Fibroblast of skin of back (primary cell): ENCODE measurements around the gene GRB10.
"Not testable (repeated sequence)": the region's sequence is repeated elsewhere in the genome, so short reads cannot be mapped to it uniquely, and the experiment has no call there.

Source experiments
- DNase-seq: peaks from one replicate; pipeline ENCODE4 v3.0.0-alpha.2; 2013

Gene GRB10

GRCh38 chr7:50567715-50568261 lies 214.9 kb downstream of the GRB10 start:
- DNase-seq, result no peak

DNA sequence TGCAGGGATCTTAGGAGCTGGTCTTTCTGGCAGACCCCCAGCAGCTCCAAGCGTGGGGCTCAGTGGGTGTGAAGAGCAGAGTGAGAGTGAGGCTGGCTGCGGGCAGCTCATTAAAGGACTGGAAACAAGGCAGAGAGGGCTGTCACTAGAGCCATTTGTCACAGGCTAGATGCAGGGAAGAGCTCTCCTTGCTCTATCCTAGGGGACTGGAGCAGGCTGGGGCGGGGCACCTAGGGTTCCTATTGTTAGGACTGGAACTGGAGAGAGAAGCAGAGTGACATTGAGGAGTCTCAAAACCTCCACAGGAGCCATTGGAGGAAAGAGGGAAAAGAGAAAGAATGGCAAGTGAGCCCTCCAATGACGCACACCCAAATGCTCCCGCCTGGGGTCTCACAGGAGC lies 216.7 kb downstream of the GRB10 start:
- no peak for DNase-seq

DNA sequence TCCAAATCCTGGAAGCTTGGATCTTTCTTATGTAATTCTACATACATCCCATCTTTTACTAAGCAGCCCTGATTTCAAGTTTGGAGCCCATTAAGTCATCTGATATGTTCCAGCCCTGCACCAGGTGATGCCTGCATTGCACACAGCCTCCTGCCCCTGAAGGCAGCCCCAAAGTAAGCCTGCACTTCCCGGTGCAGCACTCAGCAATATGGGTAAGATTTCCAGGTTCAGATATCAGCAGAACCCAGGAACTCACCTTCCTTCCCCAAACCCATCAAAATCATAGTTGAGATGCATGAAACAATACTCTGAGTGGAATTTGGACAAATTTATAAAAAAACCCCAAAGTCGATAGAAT lies 217.2 kb downstream of the GRB10 start:
- no peak for DNase-seq

- no peak for DNase-seq
Observed at GRCh38 chr7:50564640-50565558, 217.8 kb downstream of the GRB10 start, which contains the start of gene DDC. Gene DDC (minus strand): TSS chr7:50565405. CDS start chr7:50544085, 21,320 bp downstream.

- no peak for DNase-seq
Observed at GRCh38 chr7:50564171-50564570, 218.5 kb downstream of the GRB10 start.

- no peak for DNase-seq
Observed at GRCh38 chr7:50562136-50562535, 220.6 kb downstream of the GRB10 start.

DNA sequence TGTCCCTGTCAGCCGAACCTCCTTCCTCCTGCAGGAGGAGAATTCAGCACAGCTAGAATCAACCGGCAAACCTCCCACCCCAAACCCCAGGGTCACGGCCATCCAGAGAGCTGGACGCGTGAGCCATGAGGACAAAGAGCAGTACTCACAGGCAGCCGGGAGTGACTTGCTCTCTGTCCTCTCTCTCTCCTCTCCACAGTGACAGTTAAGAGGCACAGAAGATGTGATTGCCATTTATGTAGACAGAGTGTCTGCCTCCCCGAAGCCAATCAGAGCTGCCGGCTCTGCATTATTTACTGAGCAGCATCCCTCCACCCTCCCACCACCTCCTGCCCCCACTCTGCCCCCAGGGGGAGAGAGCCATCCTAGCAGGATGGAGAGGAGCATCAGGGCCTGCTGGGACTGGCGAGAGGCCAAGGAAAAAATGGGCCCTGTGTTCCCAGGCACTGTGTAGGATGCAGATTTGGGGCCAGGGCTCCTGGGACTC lies 221.8 kb downstream of the GRB10 start:
- DNase-seq, result no peak

- DNase-seq, result no peak
Observed at GRCh38 chr7:50559881-50560280, 222.8 kb downstream of the GRB10 start.

GRCh38 chr7:50558294-50559053 lies 224.2 kb downstream of the GRB10 start:
- DNase-seq, result no peak

DNA sequence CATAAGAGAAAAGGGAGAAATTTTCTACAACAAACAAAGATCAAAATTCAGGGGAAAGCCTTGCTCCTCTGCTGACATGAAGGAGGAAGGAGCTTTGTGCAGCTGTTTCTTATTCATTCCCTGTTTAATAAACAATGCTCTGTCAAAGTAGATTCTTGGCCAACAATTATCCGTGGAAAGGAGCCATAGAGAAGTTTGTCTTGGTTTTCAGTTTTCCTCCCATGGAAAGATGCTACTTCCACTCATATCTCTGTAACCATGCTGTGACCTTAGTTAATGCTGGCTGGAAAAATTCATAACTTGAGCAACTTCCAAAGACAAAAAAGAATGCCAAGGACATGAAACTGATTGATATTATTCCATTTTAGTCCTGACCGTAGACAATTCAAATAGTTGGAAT lies 225.6 kb downstream of the GRB10 start:
- no peak for DNase-seq

GRCh38 chr7:50556247-50556991 lies 226.3 kb downstream of the GRB10 start:
- DNase-seq, result no peak

DNA sequence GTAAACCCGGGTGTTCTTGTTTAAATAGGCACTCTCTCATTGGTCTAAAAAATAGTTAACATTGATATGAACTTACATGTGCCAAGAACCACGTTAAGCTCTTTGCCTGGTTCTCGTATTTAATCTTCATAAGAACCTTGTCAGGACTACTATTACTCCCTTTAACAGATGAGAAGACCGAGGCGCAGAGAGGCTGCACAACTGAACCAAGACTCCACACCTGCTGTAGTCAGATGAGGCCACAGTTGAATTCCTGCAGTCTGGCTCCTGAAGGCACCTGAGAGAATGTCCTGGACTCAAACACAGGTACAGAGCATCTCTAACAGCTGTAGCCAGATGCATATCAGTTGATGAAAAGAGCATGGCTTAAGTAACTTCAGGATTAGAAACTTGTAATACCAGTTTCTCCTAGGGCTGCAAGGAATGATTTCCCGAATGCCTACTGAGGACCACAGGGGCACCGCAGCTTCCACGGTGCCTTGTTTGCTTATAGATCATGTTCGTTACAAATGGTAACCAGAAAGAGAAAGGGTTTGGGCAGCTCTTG lies 227.0 kb downstream of the GRB10 start:
- no peak for DNase-seq

DNA sequence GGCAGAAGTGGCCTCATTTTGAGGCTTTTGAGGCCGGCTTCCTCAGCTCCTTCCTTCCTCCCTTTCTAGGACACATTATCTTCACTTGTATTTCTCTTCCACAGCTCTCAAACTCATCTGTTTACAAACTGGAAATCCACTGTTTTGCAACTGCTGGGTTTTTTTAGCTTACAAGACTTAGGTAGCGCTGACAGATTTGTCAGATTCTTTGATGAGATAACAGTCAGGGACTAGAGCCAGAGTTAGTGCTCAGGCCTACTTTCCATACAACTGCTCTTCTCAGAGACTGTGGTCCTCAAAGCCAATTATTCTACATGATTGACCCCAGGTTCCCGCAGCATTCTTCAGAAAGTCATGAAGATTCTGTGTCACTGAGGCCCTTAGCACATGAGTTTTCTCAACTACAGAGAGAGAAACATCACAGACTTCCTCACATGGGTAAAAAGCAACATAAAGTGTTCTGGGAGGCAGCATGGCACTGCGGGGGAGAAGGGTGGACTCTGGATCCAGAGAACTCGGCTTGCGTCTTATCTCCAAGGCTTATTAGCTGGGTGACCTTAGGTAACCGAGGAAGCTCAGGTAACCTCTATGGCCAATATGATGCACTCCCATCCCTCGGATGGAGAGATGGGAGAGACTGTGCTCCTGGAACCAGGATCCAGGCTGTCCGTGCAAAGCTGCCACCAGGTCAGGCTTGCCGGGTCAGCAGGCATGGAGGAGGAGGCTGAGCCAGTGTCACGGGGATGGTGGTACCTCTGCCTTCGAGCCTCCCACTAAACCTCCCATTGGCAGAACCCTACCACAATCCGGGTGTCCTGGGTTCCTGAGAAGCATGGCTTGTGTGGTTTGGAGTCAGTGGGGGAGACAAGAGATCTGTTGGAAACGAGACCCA lies 228.0 kb downstream of the GRB10 start:
- no peak for DNase-seq

GRCh38 chr7:50553973-50554372 lies 228.7 kb downstream of the GRB10 start:
- no peak for DNase-seq

DNA sequence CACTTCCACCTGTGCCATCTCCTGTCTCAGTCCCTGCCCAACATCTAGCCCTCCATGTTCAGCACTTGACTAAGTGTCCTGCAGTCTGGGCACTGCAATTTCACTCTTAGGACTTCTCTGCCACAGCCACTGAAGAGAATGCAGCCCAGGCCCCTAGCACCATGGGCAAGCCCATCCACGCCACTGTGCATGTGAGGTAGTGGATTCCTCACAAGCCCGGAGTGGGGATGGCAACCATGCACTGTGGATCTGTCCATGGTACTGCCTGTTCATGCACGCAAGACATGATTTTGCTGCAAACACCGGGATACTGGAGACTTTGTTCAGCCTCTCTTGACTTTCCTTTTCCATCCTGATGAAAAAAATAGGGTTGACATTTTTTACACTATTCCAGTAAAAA lies 229.8 kb downstream of the GRB10 start:
- peak; percentile 37 for DNase-seq

DNA sequence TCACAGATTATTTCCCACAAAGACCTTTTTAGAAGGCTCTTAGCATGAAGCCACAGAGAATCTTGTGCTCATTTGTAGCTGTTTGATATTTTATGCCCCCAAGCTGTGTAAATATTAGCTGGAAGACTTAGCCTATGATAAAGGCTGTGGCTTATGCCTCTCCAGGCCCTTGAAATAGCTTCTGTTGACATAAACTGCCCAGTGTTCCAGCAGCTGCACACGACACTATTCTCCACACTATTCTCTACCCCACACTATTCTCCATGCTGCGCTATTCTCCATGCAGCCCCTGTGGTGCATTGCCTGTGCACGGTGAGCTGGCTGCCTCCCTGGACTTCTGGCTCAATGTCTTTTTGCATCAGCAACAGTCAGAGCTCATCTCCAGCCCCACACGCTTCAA lies 230.6 kb downstream of the GRB10 start:
- DNase-seq, result no peak

DNA sequence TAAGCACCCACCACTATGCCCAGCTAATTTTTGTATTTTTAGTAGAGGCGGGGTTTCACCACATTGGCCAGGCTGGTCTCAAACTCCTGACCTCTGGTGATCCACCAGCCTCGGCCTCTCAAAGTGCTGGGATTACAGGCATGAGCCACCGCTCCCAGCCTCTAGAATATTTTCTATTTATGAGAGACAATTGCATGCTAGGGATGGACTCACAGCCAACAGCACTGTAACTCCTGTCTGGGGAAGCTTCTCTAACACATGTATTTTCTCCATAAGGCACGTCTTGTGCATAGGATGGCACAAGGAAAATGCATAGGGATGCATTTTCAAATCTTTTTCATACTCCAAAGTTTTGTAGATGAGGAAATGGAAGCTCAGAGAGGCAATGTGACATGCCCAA lies 237.1 kb downstream of the GRB10 start:
- DNase-seq, result not testable (repeated sequence)

- DNase-seq, result no peak
Observed at GRCh38 chr7:50544992-50545391, 237.7 kb downstream of the GRB10 start.

DNA sequence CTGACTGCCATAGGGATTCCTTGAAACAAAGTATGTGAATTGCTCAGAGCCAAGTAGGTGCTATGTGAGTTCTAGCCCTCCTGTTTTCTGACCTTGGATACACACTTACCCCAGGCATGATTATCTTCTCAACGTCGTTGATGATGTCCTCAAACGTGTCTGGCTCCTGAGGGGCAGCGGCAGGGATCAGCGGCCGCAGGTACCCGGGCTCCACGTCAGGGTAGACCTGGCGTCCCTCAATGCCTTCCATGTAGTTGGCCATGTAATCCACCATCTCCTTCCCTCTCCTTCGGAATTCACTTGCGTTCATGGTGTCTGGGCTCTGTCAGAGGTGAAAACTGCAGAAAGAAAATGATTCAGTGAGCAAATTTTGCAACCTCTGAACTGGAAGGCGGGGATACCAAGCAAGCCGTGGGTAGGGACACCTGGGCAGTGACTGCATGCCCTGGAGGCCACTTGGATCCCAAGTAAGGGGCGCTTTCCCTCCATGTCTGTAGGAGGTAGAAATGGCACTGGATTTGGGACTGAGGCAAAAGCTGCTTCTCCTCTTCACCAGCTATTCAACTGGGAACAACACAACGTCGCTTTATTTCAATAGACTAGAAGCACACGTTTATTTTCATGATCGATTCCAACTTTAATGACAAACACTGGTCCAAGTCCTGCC lies 238.8 kb downstream of the GRB10 start:
- DNase-seq, result no peak

GRCh38 chr7:50542132-50542531 lies 240.6 kb downstream of the GRB10 start:
- DNase-seq, result no peak
